GM19193 (cell line): ENCODE results near the gene FIBP.

ENCODE experiments used
- POLR2A ChIP-seq: IDR thresholded peaks from 4 replicates; pipeline ENCODE4 v1.6.1; 2011; ENCODE audit not compliant: insufficient read depth, insufficient read length; ENCODE audit errors: extremely low read depth

The FIBP gene

DNA sequence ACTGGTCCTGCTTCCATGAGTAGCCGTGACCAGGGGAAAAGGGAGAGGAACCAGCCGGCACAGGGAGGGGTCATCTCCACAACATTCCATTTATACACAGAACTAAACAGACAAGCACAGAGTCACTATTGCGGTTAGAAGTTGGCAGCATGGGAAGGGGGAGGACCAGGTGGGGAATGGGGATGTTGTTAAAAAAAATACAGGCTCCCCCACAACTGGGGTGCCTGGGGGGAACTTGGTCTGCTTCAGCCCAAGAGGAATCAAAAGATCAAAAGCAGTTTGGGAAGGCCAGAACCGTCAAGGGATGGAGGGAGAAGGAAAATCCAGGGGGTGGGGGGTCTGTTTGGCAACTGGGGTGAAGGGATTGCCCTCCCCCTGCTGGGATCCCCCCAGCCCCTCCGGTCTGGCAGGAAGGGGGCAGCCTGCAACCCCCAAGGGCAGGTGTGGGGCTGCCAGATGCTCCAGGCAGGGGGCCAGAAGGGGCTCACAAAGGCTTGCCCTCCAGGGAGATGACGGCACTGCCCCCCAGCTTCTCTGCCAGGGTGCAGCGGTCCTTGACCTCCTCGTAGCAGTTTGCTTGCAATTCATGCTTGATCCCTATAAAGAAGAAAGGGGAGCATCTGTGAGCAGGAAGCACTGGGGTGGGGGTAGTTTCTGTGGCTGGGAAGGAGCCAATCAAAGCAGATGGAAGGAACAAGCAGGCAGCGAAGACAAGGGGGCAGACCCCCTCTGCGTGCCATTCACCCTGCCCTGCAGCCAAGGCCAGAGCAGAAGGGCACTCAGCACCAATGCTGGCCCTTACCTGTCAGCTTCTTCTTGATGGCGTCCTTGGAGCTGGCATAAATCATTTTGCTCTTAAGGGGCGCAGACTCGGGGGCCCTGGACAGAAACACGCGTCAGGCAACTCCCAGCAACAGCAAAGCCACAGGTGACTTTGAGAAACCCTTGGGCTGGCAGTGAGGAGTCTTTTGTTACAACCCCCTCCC, 33.1 kb downstream of the FIBP start:
- TF ChIP-seq POLR2A: no peak

DNA sequence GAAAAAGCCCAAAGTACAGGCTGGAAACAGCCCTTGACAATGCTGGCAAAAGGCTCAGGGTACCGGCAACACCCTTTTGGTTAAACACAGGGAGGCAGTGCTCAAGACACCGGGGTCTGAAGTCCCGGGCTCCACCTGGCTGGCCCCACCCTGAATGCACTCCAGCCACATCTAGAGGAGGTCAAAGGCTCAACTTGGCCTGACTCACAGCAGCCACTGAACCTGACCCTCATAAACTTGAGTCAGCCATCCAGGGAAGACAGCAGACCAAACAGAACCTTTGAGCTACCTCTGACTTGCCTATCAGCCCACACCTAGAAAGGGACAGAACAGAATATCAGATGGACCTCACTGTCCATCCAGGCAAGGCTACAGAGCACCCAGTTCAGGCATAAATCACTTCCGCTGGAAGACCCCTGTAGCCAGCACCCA, 34.1 kb downstream of the FIBP start:
- TF ChIP-seq POLR2A: no peak

DNA sequence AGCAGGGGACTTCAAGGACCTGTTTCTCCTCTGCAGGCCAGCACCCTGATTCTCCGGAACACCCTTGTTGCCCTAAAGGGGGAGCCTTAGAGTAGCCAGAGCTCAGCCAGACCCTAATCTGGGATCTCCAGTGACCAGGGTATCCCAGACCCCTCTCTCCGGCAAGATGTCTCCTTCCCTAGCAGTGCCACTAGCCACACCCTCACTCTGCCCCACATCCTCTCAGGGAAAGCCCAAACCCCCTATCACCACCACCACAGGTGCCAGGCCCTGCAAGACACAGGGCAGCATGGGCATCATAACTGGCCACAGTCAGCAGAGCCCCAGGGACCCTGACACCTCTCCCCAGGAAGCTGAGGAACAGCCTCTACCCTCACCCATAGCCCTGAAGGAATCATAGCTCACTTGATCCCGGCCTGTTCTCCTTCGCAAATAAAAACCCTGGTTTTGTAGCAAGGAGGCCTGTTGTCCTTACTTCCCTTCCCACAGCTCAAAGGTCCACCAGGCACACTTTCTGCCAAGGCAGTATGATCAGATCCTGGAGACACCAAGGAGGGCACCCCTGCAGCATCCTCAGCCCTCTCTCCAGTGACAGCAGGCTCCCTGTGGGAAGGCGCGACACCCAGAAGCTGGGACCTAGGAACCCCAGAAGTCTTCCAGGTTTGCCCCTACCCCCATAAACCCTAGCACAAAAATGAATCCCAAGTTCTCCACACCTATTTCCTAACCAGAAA, 34.9 kb downstream of the FIBP start:
- no peak for TF ChIP-seq POLR2A

DNA sequence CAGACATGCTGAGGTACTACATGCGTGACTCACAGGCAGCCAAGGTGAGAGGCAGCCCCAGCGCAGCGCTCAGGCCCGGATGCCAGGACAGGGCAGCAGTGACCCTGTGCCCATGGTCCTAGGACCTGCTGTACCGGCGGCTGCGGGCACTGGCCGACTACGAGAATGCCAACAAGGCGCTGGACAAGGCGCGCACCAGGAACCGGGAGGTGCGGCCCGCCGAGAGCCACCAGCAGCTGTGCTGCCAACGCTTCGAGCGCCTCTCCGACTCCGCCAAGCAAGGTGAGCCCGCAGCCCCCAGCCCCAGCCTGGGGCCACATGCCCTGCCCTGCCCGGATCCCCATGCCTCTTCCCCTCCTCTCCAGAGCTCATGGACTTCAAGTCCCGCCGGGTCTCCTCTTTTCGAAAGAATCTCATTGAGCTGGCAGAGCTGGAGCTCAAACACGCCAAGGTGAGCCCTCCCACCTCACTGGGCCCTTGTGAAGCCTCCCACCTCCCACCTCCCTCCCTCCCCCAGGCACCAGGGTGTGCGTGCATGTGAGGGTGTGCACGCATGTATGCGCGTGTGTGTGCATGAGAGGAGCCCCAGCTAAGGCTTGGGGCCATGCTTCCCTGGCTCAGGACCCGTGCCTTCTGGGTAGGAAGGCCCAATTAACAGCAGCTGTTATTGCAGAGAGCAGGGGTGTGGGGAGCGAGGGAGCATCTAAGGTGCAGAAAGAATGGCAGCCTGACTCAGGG, 35.6 kb downstream of the FIBP start:
- peak; percentile 58 for TF ChIP-seq POLR2A

- peak; percentile 48 for TF ChIP-seq POLR2A
Measured at GRCh38 chr11:65851811-65852507, 36.3 kb downstream of the FIBP start.

- TF ChIP-seq POLR2A: peak; percentile 31
Measured at GRCh38 chr11:65851083-65851579, 37.1 kb downstream of the FIBP start.

DNA sequence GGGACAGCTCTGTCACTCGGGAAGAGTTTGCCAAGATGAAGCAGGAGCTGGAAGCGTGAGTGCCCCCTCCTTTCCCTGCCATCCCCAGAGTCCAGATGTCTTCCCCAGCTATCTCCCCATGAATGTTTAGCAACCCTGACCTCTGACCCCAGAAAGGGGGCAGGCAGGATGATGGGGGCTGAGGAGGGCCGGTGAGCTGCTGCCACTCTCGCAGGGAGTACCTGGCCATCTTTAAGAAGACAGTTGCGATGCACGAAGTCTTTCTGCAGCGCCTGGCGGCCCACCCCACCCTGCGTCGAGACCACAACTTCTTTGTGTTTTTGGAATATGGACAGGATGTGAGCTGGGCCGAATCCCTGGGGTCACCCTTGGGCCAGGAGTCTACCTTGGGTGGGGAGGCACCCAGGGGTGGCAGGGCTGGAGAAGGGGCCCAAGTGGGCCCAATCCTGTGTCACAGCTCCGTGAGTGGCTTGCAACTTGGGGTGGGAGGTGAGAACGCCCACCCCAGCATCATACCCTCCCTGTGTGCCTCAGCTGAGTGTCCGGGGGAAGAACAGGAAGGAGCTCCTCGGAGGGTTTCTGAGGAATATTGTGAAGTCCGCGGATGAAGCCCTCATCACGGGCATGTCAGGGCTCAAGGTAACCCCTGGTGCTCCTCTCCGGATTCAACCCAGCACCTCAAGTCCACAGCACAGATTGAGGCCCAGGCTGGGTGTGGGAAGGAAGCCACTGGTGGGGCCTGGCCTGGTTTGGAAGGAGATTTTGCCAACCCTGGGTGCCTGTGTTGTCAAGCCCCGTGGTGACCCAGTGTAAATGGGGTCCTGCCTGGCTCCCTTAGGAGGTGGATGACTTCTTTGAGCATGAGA, 37.8 kb downstream of the FIBP start:
- TF ChIP-seq POLR2A: no peak

DNA sequence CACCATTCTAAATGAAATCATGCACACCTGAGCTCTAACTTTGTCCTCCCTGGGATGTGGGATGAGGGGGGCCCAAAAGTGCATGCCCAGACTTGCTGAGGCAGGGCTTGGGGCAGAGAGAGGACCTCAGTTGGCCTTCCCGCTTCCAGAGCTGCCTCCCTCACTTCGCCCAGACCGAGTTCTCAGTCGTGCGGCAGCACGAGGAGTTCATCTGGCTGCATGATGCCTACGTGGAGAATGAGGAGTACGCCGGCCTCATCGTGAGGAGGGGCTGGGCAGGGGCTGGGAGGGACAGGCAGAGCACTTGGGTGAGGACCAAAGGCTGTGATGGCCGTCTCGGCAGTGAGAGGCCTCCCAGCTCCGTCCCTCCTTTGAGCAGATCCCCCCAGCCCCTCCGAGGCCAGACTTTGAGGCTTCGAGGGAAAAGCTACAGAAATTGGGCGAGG, 38.5 kb downstream of the FIBP start:
- TF ChIP-seq POLR2A: no peak

DNA sequence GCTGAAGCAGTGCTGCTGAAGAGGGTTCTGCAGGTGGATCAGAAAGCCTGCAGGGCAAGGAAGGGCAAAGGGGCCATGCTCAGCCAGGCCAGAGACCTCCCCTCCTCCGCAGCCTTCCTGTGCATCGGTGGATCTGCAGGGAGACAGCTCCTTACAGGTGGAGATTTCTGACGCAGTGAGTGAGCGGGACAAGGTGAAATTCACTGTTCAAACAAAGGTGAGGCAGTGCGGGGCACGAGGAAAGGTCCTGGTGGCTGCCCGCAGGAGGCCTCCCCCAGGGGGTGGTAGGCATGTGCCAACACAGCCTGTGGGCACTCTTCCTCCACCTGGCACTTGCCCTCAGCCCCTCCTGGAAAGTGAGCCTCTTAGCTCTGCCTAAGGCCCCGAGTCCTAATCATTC, 38.9 kb downstream of the FIBP start:
- TF ChIP-seq POLR2A: no peak

DNA sequence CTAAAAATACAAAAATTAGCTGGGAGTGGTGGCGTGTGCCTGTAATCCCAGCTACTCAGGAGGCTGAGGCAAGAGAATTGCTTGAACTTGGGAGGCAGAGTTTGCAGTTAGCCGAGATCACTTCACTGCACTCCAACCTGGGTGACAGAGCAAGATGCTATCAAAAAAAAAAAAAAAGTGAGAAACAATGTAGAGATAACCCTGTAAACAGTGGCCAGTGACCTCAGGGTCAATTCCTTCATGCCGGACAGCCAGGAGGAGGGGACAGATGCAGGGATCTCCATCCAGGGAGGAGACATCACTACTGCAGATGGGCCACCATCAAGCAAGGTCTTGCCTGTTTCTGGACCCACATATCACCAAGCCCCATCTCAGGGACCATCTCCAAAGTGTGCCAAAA, 40.5 kb downstream of the FIBP start:
- no peak for TF ChIP-seq POLR2A

DNA sequence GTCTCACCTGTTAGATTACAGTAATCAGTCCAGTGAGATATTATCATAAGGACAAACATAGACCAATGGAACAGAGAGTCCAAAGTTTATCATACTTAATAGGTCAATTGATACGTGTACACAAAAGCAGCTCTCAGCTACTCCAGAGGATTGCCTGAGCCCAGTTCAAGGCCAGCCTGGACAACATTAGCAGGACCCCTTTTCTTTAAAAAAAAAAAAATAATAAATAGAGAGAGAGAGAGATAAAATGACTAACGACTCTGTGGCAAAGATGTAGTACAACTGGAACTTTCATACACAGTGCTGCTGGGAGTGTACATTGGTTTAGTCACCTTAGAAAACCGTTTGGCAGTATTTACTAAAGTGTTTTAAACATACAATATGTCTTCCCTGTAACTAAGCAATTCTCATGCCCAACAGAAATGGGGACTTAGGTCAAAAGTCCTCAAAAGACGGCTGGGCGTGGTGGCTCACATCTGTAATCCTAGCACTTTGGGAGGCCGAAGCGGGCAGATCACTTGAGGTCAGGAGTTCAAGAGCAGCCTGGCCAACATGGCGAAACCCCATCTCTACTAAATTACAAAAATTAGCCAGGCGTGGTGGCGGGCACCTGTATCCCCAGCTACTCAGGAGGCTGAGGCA, 43.9 kb downstream of the FIBP start:
- TF ChIP-seq POLR2A: no peak

DNA sequence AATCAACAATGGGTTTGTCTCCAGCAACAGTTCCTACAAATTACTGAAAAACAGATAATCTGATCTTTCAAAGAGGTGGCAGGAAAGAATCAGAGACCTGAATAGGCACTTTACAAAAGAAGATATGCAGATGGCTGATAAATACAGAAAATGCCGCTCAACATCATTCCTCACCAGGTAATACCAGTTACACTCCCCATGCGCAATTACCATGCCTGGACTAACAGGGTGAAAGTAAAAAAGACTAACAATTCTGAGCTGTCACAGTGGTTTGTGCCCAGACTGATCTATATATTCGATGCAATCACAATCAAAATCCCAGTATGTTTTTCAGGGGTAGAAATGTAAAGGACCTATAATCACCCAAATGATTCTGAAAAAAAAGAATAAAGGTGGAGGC, 44.5 kb downstream of the FIBP start:
- no peak for TF ChIP-seq POLR2A

DNA sequence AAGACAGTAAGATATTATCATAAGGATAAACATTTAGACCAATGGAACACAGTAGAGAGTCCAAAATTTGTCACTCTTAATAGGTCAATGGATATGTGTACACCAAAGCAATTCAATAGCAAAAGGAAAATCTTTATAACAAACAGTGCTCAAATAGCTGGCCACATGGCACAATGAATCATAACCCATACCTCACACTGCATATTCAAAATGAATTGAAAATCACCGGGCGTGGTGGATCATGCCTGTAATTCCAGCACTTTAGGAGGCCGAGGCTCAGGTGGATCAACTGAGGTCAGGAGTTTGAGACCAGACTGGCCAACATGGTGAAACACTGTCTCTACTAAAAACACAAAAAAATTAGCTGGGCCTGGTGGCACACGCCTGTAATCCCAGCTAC, 46.1 kb downstream of the FIBP start:
- no peak for TF ChIP-seq POLR2A
